GM19043 (cell line): Measurements from ENCODE around the gene PMFBP1.

Experiments
- ATAC-seq: cut with Tn5 transposase; IDR thresholded peaks from one replicate; pipeline ENCODE4 v1.9.1; 2021; ENCODE audit warnings: low read depth; ENCODE audit not compliant: unreplicated experiment

The PMFBP1 gene

DNA sequence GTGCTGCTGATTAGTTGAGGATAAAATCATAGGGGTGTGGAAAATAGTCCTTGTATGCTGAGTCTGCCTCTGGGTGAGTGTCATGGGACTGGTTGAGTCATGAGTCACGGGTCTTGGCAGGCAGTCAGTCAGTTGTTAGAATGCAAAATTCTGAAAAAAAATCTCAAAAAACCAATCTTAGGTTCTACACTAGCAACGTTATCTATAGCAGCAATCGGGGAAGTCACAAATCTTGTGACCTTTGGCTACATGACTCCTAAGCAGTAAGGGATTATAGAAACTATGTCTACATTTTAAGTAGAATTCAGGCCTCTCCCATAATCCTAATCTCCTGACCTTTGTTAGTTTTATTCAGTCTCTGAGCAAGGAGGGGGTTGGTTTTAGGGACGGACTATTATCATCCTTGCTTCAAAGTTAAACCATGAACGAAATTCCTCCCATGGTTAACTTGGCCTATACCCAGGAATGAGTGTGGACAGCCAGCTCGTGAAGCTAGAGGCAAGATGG, 18.0 kb upstream of the PMFBP1 start:
- ATAC-seq: no peak

DNA sequence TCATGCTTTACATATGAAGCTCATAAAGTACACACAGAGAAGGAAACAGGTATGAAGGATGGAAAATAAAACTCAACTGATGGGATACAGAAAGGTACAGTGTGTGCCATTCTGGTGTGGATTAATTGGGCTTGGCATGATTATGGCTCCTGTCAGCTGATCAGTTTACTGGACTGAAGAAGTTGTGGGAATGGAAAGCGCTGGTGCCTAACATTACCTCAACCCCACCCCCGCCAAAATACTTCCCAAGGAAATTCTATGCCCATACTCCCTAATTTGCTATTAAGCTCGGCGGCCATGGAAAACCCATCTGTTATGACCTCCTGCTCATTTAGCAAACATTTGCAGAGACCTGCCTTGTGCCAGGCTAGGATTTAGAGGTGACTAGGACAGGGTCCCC, 16.6 kb upstream of the PMFBP1 start:
- no peak for ATAC-seq

DNA sequence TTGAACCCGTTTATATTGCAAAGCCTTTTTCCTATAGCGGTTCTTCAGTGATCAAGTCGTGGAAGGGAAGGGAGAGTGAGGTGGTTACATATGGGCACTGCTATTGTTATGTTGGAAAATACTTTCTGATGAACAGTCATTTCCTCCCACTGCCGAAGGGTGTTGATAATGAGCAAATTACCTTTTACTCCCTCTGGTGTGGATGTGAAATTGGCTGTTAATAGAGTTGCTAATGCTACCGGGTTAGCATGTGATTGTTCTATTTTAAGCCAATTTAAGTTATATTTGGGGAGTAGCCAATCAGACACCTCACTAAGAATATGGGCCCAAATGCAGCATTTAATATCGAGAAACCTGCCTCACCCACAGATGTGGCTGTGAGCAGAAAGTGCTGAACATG, 15.6 kb upstream of the PMFBP1 start:
- ATAC-seq: no peak

DNA sequence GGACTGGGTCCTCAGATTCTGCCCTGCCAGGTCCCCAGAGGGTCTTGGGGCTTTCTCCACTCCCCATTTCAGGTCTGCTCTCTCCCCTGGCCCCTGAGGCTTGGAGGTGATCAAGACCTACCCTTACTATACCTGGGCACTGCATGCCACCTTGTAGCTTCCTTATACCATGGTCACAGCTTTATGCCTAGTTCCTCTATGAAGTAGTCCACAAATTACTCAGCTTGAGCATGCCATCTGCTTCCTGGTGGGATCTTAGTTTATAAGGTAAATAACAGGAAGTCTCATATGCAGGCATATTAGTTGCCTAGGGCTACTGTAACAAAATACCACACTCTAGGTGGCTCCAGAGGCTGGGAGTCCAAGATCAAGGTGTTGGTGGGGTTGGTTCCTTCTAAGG, 11.0 kb upstream of the PMFBP1 start:
- ATAC-seq: no peak

DNA sequence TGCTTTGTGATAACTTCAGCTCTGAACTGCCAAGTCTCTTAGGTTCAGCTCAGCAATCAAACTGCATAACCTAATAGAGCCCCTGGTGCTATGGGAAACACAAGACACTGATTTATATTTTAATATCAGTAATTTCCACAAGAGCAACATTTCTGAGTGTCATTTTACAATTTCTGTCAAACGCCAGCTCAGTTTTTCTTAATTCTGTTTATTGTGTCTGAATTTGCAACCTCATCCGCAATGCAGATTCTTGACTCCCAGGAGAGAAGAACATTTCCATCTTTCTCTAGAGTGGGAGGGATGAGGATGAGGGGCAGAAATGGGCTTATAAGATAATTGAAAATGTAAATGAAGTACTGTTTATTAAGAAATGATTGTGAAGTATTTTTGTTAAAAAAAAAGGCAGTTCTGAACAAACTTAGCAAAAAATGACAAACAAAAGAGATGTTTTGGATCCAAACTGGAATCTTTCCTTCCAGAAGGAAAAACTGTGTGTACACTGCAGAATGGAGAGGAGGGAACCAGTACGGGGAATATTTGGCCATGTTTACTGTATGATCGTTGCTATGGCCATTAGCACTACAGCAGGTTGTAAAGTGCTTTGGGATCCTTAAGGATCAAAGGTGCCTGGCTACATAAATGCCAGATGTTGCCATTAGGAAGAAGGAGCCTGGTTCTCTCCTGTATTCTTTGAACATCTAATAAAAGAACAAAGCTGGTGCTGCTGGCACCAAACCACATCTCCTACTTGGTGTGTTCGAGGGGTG, 7.4 kb upstream of the PMFBP1 start:
- no peak for ATAC-seq

DNA sequence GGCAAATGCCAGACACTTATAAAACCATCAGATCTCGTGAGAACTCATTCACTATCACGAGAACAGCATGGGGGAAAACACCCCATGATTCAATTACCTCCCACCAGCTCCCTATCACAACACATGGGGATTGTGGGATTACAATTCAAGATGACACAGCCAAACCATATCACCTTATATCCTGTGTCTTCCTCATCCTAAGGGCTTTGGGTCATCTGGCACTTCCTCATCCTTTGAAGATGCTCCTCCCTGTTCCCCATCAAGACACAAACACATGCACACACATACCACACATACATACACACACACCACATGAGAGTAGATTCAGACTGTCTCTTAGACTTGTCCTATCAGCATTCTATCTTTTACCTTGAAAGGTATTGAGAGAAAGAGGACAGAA, 2.8 kb upstream of the PMFBP1 start:
- no peak for ATAC-seq

DNA sequence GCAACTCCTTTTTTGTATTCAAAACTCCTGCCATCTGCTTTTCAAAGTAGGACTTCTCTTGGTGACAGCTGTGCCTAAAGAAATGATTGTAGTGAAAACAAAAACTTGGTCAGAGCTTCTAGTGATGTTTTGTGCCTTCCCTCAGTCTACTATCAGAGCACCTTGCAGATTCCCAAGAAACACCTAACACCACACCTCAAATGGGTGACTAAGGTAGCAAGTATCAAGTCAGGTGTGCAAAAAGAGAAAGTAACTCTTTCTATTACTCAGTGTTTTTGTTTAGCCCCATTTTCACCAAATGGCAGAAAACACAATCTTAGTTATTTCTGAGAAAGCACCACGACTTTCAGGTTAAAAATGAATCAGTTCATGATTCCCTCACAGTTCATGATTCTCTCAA, 2.0 kb upstream of the PMFBP1 start:
- ATAC-seq: no peak

DNA sequence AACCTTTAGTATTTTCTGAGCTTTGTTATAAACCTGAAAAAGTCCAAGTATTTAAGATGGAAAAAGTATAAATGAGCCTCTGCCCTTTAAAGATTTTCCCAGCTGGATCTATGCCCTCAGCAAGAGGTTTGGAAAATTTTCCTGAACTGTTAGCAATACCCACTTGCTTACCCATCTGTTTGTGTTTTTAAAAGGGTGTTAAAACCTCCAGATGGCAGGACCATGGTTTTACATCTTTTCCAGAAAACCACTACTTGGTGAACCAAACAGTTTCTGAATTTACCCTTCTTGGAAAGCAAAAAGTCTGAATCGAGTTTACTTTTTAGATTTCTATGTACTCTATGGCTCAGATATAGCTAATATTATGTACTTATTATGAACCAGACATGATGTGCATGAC, 719 bp downstream of the PMFBP1 start:
- ATAC-seq: no peak

DNA sequence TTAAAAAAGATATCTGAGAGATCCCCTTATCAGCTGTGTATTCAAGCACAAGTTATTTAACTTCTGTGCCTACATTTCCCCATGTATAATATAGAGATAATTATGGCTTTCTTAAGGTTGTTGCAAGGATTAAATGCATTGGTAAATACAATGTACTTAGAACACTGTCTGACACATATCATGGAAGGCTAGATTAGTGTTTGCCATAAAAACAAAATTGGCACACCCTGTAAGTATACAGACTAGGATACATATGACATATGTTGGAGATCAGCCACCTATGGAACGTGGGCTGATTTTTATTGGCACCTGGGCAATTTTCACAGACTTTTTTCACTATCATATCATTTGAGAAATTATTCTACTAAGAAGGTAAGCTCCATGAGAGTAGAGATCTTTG, 2.2 kb downstream of the PMFBP1 start:
- no peak for ATAC-seq

DNA sequence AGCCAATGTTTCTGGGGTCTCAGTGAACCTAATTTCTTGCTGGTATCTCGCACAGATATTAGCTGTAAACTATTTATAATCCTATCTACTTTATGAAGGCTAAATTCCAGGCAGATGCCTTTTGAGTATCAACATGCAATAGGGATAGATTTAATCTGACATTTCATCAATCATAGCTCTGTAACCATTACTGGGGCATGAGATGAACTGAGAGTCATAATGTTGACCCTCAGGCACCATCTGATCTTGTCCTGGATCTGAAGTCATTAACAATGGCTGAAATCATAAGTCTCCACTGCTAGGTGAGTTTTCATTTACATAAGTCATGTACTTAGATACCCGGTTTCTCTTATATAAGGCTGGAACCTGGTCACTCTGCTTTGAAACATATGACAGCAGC, 3.6 kb downstream of the PMFBP1 start:
- ATAC-seq: no peak

DNA sequence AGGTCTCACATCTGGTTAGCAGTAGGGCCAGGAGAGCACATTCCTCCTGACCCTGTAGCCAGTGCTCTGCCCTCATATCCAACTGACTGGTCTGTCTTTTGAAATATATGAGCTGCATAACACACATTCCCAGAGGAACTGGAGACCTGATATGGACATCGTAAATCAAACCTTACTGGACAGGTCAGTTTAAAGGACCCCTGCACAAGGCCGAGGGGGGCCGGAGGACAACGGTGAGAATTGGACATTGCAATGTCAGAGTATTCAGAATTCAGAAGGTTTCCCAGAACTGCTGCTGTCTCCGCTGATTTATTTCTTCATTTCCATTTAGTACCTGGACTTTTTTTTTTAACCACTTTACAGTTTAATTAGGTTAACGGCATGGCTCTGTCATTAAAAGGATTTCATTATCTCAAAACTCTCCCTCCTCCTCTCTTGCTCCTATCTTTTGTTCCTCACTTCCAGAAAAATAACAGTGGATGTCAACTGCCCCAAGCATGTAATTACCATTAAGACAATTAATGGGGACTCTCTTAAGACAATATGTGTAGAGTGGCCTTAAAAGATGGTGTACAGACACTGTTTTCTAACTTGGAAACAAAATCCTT, 4.9 kb downstream of the PMFBP1 start:
- ATAC-seq: no peak

DNA sequence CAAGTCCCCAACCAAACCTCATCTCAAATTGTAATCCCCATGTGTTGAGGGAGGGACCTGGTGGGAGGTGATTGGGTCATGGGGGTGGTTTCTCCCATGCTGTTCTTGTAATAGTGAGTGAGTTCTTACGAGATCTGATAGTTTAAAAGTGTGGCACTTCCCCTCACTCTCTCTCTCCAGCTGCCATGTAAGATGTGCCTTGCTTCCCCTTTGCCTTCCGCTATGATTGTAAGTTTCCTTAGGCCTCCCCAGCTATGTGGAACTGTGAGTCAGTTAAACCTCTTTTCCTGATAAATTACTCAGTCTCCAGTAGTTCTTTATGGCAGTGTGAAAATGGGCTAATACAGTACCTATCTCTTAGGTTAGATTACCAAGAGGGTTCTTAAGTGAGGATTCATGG, 5.8 kb downstream of the PMFBP1 start:
- ATAC-seq: no peak

DNA sequence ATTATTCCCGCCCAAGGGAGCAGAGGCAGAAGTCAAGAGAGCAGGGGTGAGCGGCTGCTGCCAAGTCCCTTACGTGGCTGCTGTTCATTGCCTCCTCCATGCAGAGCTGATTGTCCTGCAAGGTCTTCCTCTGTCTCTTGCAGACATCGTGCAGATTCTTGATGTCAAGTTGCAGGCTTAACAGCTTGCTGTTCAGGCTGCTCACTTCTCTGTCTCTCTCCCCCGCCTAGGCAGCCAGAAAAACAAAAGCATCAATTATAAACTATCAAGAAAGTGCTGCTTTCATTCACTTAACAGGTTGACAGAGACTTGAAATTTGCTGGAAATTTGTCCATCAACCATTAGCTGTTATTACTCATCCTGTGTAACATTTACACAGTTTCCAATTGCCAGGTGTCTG, 7.3 kb downstream of the PMFBP1 start:
- ATAC-seq: no peak

DNA sequence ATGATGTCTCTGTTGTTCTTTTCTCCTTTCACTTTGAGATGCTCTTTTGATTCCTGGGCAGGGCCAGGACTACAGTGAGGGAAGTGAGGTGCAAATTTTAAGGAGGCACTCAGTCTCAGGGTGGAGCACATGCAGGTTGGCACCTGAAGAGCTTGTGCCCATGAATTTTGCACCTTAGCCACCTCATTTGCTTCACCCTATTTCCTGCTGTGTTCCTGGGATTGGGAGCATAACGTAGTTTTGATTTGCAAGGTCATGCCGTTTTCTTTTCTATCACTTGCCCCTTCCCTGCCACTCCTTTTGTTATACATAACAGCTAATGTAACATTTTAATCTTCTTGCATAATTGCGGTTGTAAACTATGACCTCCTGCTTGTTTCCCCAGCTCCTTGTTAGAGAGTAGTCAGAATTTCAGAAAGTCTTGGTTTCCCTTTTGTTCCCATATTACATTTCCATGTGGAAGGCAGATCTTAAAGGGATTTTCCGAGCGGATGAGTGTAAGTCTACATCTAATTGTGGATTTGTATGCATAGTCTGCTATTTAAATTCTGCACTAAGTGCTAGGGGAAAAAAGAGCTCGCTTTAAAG, 9.8 kb downstream of the PMFBP1 start:
- no peak for ATAC-seq

DNA sequence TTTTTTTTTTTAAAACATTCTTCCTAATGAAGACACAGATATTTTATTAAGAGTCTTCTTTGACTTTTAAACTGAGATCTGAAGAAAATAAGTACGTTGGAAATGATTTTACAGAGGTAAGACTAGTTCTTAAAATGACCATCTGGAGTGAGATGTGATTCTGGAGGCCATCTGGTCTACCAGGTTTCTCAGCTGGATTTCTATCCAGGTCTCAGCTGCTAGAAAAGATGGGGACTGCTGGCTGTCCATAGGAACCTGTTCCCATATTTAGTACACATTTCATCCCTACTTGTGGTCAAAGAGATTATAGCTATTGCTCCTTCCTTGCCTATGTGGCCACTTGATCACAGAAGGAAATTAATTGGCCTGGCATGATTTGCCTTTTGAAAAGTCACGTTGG, 12.2 kb downstream of the PMFBP1 start:
- no peak for ATAC-seq

DNA sequence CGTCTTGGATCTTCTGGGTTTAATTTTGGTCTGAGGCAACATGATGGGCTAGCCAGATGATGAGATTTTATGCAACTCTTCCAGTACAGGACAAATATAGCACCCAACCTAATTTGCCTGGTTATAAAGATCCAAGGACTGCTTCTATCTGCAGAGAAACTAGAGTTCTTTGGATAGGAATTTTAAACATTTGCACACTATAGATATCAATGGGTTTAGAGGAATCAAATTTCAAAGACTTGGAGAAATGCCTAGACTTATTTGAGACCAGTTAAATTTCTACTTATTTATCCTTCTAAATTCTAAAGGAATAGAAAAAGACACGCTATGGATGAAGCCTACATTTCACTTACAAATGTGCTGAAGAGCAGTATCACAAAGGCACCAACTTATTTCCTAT, 12.6 kb downstream of the PMFBP1 start:
- no peak for ATAC-seq

DNA sequence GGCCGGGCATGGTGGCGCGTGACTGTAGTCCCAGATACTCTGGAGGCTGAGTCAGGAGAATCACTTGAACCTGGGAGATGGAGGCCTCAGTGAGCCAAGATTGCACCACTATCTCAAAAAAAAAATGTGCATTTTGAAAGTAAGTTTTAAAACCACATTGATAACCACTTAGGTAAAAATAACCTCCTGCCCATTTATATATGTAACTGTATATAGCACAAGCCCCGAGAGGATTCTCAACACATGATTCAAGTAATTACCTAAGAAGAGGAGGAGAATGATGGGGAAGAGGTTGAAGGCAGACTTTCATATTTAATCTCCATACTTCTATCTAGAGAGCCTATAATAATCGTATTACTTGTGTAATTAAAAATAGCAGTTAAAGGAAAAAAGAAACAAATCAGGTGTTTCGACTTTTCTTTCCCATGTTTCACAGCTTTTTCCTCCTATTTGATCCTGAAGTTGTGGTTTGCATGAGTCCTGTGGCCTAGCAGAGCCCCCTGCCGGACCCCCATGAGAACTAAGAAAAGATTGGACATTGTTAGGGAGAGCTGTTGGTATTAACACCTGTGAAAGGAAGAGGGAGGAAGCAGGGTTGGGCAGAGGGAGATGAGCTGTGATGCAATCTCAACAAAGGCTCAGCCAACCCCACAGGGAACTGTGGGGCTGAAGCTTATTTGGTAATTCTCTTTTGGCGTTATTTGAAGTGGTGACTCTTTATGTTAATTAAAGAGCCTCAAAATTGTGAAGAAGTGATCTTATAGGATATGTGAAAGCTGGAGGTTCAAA, 22.1 kb downstream of the PMFBP1 start:
- no peak for ATAC-seq

DNA sequence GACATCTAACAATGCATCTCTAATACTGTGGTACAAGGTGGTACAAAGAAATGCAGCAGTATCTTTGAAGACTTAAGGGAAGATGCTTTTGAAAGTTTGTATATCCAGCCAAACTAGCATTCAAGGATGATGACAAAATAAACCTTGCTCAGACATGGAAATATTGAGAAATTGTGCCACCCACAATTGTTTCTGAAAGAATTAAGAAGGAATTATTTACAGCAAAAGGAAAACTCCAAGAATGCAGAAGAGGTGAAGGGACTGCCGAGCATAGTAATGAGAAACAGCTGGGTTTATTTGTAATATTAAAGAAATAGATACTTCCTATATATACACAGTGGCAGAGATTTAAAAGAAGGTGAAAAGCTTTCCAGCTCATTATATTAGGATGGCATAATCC, 29.5 kb downstream of the PMFBP1 start:
- no peak for ATAC-seq

DNA sequence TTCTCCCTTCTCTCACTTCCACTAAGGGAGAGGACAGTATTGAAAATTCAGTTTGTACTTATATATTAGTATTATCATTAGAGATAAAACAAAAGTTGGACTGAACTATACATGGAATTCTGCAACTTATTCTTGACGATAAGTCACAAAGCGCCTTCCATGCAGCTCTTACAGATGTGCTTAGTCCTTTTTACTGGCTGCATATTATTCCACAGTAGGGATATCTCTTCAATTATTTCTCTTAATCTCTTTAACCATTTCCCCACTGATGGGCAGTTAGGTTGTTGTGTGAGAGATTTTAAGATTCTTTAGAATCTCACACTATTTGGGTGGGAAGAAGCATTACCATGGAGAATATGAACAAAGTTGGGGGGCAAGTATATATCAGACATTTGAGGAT, 32.0 kb downstream of the PMFBP1 start:
- no peak for ATAC-seq

DNA sequence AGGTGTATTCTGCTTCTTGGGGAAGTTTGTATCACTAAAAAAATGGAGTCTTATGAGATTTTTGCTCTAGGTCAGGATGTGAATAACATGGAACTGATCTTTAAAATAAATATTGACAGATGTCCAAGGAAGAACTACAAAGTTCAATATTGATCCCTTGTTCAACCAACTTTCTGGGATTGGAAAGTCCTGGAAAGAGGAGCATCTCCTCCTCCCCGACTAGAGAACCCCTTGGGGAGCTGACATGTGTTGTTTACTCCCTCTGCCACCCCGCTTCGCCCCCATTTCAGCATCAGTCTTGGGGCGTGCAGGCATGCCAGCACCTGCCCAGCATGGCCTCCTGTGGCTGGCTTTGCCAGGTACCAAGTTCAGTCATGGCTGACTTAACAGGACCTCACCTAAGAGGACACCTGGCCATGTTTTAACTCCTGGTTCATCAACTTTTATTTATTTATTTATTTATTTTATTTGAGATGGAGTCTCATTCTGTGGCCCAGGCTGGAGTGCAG, 33.8 kb downstream of the PMFBP1 start:
- ATAC-seq: no peak
